ENCODE data around the gene ERAP2. TPM values are rescaled to one million over a fixed set of nuclear protein-coding genes. Genes with fewer than 3 reads are reported as not detected.
"Not testable (repeated sequence)": the region's sequence is repeated elsewhere in the genome, so short reads cannot be mapped to it uniquely, and the experiment has no call there.

The ERAP2 gene
- total and polyA plus RNA-seq, 7 donors: 0.23 to 6.4 (median 3.0) TPM

GRCh38 chr5:96836817-96837216 is 39.5 kb upstream of the ERAP2 start:
- no peak overlapping the region for H3K27ac ChIP-seq
- H3K27me3 ChIP-seq (ENCODE audit: insufficient read depth in 3 of 3, low read length in 2 of 3): no peaks in the 10 kb centered on the region
- DNase-seq (no peak), ATAC-seq (no peak)
- H3K4me1 ChIP-seq: no peaks in the 10 kb centered on the region
- no peaks in the 10 kb centered on the region for H3K36me3 ChIP-seq (ENCODE audit: insufficient read depth in 1 of 2, low read depth in 1 of 2)
- no peaks in the 10 kb centered on the region for H3K9me3 ChIP-seq
- TF ChIP-seq CTCF (IDR thresholded peaks at IDR 0.05): no peak
- intact Hi-C loops (cut with DNase I): no loop called here
- 97 to 98% (median 98%) methylated on average over 1 of the region's 1 CpG for WGBS, 3 donors
- no peak overlapping the region for H3K4me3 ChIP-seq

- no peak for TF ChIP-seq CTCF (IDR thresholded peaks at IDR 0.05)
- Histone ChIP-seq H3K4me3 (no peak overlapping the region), H3K4me1 (no peaks in the 10 kb centered on the region), H3K27me3 (ENCODE audit: insufficient read depth in 3 of 3, low read length in 2 of 3) (no peaks in the 10 kb centered on the region), H3K36me3 (ENCODE audit: insufficient read depth in 1 of 2, low read depth in 1 of 2) (no peaks in the 10 kb centered on the region), H3K27ac (no peak overlapping the region), H3K9me3 (no peaks in the 10 kb centered on the region)
- 82 to 83% (median 82%) methylated on average over 14 of the region's 14 CpGs for WGBS, 3 donors
- no peak for ATAC-seq
- no peak for DNase-seq
- intact Hi-C loops (cut with DNase I): no loop called here
Measured at GRCh38 chr5:96837303-96837702, 39.0 kb upstream of the ERAP2 start.

GRCh38 chr5:96838201-96839070 is 37.9 kb upstream of the ERAP2 start:
- H3K4me3 ChIP-seq: no peak overlapping the region
- intact Hi-C loops (cut with DNase I): no loop called here
- H3K36me3 ChIP-seq (ENCODE audit: insufficient read depth in 1 of 2, low read depth in 1 of 2): no peaks in the 10 kb centered on the region
- no peaks in the 10 kb centered on the region for H3K27me3 ChIP-seq (ENCODE audit: insufficient read depth in 3 of 3, low read length in 2 of 3)
- no peak overlapping the region for H3K27ac ChIP-seq
- H3K9me3 ChIP-seq: no peaks in the 10 kb centered on the region
- no peak for ATAC-seq
- DNase-seq: no peak
- 77 to 87% (median 84%) methylated on average over 2 of the region's 2 CpGs for WGBS, 3 donors
- TF ChIP-seq CTCF (IDR thresholded peaks at IDR 0.05): no peak
- no peaks in the 10 kb centered on the region for H3K4me1 ChIP-seq

- Histone ChIP-seq H3K27me3 (ENCODE audit: insufficient read depth in 3 of 3, low read length in 2 of 3) (no peaks in the 10 kb centered on the region), H3K9me3 (no peaks in the 10 kb centered on the region), H3K4me1 (no peaks in the 10 kb centered on the region), H3K36me3 (ENCODE audit: insufficient read depth in 1 of 2, low read depth in 1 of 2) (no peaks in the 10 kb centered on the region), H3K27ac (no peak overlapping the region), H3K4me3 (no peak overlapping the region)
- ATAC-seq (no peak), DNase-seq (no peak)
- TF ChIP-seq CTCF (IDR thresholded peaks at IDR 0.05): no peak
- 93 to 100% (median 93%) methylated on average over 2 of the region's 2 CpGs for WGBS, 3 donors
- intact Hi-C loops (cut with DNase I): no loop called here
Measured at GRCh38 chr5:96839071-96839592, 37.2 kb upstream of the ERAP2 start.

GRCh38 chr5:96841931-96842330 is 34.4 kb upstream of the ERAP2 start:
- DNase-seq; H3K36me3 ChIP-seq (ENCODE audit: insufficient read depth in 1 of 2, low read depth in 1 of 2); H3K27me3 ChIP-seq (ENCODE audit: insufficient read depth in 3 of 3, low read length in 2 of 3); H3K9me3 ChIP-seq; intact Hi-C loops (cut with DNase I); H3K27ac ChIP-seq; ATAC-seq; H3K4me1 ChIP-seq; H3K4me3 ChIP-seq: not testable (repeated sequence)
- 76 to 77% (median 77%) methylated on average over 6 of the region's 6 CpGs for WGBS, 3 donors

Measured in psoas muscle (tissue), 8 donors.